Activated CD4-positive, alpha-beta memory T cell treated with anti-CD3 and anti-CD28 coated beads for 36 hours (primary cell): ENCODE results near the gene UFM1. TPM values are rescaled to one million over a fixed set of nuclear protein-coding genes. Genes with fewer than 3 reads are reported as not detected.

Experiments used
- CTCF ChIA-PET: fragments of 350-600 bp; sonication (Branson Sonifier 250); formaldehyde crosslinking; loops from one replicate; lab custom pipeline; 2021; ENCODE audit warnings: antibody characterized with exemption, inconsistent platforms; lab: Charles Lee
- POLR2A ChIA-PET: fragments of 350-600 bp; sonication (Branson Sonifier 250); formaldehyde crosslinking; loops from one replicate; lab custom pipeline; 2021; ENCODE audit warnings: antibody characterized with exemption; lab: Charles Lee
- DNase-seq: peaks from one replicate; pipeline ENCODE4 v3.0.0-alpha.2; 2020
- H3K27ac Mint-ChIP-seq: one replicate; pipeline ENCODE4 v1.8.0; 2021; ENCODE audit warnings: mixed read lengths
- H3K27me3 Mint-ChIP-seq: one replicate; pipeline ENCODE4 v1.8.0; 2021; ENCODE audit warnings: mixed read lengths
- H3K36me3 Mint-ChIP-seq: one replicate; pipeline ENCODE4 v1.8.0; 2021; ENCODE audit warnings: mixed read lengths
- H3K4me1 Mint-ChIP-seq: one replicate; pipeline ENCODE4 v1.8.0; 2021; ENCODE audit warnings: low read depth, mixed read lengths
- H3K4me3 Mint-ChIP-seq: one replicate; pipeline ENCODE4 v1.8.0; 2021; ENCODE audit warnings: mild to moderate bottlenecking, mixed read lengths
- H3K9me3 Mint-ChIP-seq: one replicate; pipeline ENCODE4 v1.8.0; 2021; ENCODE audit warnings: mixed read lengths
- intact Hi-C: fragments of 100-400 bp; cut with micrococcal nuclease; formaldehyde crosslinking; loops from one replicate; pipeline ENCODE4 v1.15.1; 2023
- total RNA-seq, 2 experiments: library from RNA; stranded (reverse); gene quantifications; one replicate each; pipeline ENCODE4 v1.2.3, GENCODE V29; 2021

The UFM1 gene
- total RNA-seq, 2 experiments from 2014 or later, result 45.9 to 46.6 TPM

DNA sequence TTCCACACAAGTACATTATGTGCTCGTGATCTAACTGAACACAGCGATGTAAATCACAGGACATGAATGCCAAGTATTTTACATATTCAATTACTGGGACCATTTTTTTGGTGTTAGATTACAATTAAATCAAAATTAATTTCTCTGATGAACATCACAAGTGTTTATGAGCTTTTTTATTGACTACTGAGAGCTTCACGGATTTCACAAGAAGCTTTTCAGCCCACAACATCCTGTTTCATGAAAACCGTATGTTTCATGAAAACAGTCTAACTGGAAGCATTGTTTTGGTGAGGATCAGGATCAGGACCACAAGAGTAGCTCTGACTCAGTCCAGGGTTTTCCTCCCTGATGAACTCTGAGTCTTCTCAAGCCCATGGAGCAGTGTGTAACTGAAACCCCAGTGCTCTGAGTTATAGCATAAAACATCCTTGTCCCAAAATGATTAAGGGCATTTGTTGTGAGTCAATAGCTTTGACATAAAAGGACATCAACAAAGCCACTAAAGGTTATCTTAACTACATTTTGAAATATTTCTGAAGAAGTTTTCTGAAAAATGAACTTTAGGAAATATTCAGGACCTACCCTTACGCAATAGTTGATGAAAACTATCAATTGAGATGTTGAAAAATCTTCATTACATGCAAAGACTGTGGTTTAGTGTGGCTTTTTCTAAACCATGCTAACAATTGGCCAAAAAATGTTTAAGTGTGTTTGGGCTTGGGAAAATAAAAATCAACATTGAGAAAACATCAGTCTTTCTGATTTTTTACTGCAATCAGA is 49.3 kb downstream of the UFM1 start:
- DNase-seq, result no peak
- Mint-ChIP-seq H3K4me3 (no peak overlapping the region), H3K9me3 (no peaks in the 10 kb centered on the region), H3K36me3 (no peaks in the 10 kb centered on the region), H3K27ac (no peak overlapping the region), H3K4me1 (peaks cover 4% of the 10 kb centered on the region), H3K27me3 (peaks cover 4% of the 10 kb centered on the region)
- CTCF ChIA-PET, result no interaction called here
- POLR2A ChIA-PET, result no interaction called here
- intact Hi-C loops, result no loop called here

DNA sequence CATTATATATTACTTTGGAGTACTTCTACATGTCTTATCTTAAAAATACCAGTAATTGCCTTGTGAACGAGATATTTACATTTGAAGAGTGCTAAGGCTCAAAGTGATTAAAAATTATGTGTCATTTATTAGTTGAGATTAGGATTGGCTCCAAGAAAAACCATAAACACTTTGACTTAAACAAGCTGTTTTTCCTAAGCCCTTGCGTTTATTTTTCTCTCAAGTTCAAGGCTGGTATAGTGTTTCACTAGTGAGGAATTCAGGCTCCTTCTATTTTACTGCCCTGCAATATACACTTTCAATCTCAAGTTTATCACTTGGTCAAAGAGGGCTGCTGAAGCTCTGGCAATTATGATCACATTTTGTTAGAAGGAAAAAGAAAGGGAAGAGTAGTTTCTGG is 49.9 kb downstream of the UFM1 start:
- no peak for DNase-seq
- Mint-ChIP-seq H3K4me3 (no peak overlapping the region), H3K9me3 (no peaks in the 10 kb centered on the region), H3K27me3 (peaks cover 6% of the 10 kb centered on the region), H3K36me3 (no peaks in the 10 kb centered on the region), H3K4me1 (peaks cover 4% of the 10 kb centered on the region), H3K27ac (no peak overlapping the region)
- POLR2A ChIA-PET, result no interaction called here
- CTCF ChIA-PET, result no interaction called here
- intact Hi-C loops, result no loop called here

DNA sequence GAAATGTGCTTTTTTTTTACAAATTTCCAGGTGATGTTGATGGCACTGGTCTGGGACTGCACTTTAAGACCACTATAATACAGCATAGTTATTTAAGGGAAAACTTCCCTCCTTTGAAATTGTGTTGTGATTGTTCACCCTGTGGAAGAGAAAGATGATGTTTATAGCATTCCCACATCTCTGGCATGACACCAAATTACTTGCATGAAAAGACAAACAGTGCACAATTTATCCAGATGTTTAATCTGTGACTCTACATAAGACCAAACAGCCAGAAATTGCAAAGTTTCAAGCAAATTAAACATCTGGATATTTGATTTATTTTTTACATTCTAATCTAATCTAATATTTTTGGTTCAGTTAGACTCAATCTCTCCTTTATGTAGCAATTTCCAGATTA is 51.6 kb downstream of the UFM1 start:
- no peaks in the 10 kb centered on the region for H3K36me3 Mint-ChIP-seq
- H3K4me1 Mint-ChIP-seq, result peaks cover 4% of the 10 kb centered on the region
- intact Hi-C loops, result no loop called here
- peaks cover 6% of the 10 kb centered on the region for H3K27me3 Mint-ChIP-seq
- POLR2A ChIA-PET, result no interaction called here
- CTCF ChIA-PET, result no interaction called here
- H3K4me3 Mint-ChIP-seq, result no peak overlapping the region
- no peak for DNase-seq
- H3K9me3 Mint-ChIP-seq, result no peaks in the 10 kb centered on the region
- H3K27ac Mint-ChIP-seq, result no peak overlapping the region

DNA sequence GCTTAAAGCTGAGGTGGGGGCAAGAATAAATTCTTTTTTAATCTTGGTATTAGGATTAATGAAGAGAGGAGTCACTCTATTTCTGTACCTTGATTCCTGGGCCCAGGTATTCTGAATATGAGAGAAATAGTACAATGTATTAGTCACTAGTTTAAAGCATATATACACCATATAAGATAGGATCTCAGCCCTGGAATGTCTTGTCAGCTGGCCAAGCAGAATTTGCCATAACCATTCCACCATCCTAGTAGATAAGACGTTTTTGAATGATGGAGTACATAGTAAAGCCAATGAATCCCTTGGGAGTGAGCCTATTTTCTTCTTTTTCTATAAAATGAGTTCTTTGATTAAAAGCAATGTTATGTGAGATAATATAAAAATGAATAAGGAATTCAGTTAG is 55.6 kb downstream of the UFM1 start:
- no peaks in the 10 kb centered on the region for H3K9me3 Mint-ChIP-seq
- ChIA-PET CTCF (no interaction called here), POLR2A (no interaction called here)
- H3K27me3 Mint-ChIP-seq, result peaks cover 12% of the 10 kb centered on the region
- H3K36me3 Mint-ChIP-seq, result no peaks in the 10 kb centered on the region
- DNase-seq, result no peak
- no peak overlapping the region for H3K4me3 Mint-ChIP-seq
- no peak overlapping the region for H3K27ac Mint-ChIP-seq
- H3K4me1 Mint-ChIP-seq, result no peaks in the 10 kb centered on the region
- intact Hi-C loops, result no loop called here

DNA sequence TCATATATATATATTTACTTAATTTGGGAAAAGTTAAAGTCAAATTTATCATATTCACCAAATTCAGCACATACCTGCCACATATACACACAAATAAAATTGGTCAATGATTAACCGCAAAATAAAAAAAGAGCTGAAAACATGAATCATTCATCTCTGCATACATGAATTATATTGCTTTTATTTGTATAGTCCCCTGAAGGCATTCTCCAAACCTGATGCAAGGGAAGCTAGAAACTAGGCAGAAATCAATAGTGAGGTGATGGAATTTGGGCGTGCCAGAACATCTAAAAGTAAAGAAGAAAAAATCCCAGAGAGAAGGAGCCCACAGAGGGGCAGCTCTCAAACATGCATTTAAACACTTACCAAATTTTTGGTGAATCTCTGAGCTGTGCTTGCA is 60.1 kb downstream of the UFM1 start:
- CTCF ChIA-PET, result no interaction called here
- H3K27ac Mint-ChIP-seq, result no peak overlapping the region
- no peaks in the 10 kb centered on the region for H3K36me3 Mint-ChIP-seq
- peaks cover 8% of the 10 kb centered on the region for H3K27me3 Mint-ChIP-seq
- DNase-seq, result no peak
- POLR2A ChIA-PET, result no interaction called here
- intact Hi-C loops, result no loop called here
- no peaks in the 10 kb centered on the region for H3K4me1 Mint-ChIP-seq
- H3K9me3 Mint-ChIP-seq, result peaks cover 2% of the 10 kb centered on the region
- no peak overlapping the region for H3K4me3 Mint-ChIP-seq

DNA sequence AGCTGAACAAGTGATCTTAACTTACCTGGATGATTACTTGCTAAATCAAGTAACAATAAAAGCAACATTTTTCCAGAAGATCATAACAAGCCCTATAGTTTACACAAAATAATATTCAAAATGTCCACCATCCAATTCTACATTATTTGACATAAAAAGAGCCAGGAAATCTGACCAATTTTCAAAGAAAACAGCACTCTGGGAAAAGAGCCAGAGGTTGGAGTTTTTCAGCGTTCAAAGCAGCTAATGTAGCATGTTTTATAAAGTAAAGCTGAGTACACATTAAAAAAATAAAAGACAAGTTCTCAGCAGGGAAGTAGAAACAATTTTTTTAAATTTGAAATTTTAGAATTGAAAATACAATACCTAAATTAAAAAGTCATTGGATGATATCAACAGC is 62.6 kb downstream of the UFM1 start:
- Mint-ChIP-seq H3K36me3 (no peaks in the 10 kb centered on the region), H3K9me3 (peaks cover 2% of the 10 kb centered on the region), H3K27me3 (peaks cover 8% of the 10 kb centered on the region), H3K4me3 (no peak overlapping the region), H3K4me1 (peaks cover 5% of the 10 kb centered on the region), H3K27ac (no peak overlapping the region)
- DNase-seq, result no peak
- CTCF ChIA-PET, result no interaction called here
- POLR2A ChIA-PET, result no interaction called here
- intact Hi-C loops, result no loop called here
